GM10847 (cell line): ENCODE measurements around the gene SH3TC1.

Experiments
- POLR2A ChIP-seq: IDR thresholded peaks from 2 replicates; pipeline ENCODE4 v1.6.1; 2011; ENCODE audit not compliant: insufficient read length; ENCODE audit errors: extremely low read depth

Gene SH3TC1

GRCh38 chr4:8211737-8212581 is 12.9 kb downstream of the SH3TC1 start:
- no peak for TF ChIP-seq POLR2A

DNA sequence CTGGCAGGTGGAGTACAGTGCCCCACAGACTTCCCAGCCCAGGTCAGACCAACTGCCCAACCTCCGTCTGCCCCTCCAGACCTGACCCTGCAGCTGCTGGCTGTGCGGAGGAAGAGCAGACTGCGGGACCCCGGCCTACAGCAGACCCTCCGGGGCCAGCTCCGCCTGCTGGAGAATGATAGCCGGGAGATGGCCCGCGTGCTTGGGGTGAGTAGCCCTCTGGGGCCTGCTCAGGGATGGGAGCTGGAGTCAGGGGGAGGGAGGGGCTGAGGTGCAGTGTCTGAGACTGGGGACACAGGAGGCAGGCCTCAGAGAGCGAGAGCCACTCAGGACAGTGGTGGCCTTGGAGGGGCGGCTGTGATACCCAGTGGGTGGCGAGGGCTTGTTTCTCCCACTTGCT is 13.5 kb downstream of the SH3TC1 start:
- TF ChIP-seq POLR2A, result no peak

DNA sequence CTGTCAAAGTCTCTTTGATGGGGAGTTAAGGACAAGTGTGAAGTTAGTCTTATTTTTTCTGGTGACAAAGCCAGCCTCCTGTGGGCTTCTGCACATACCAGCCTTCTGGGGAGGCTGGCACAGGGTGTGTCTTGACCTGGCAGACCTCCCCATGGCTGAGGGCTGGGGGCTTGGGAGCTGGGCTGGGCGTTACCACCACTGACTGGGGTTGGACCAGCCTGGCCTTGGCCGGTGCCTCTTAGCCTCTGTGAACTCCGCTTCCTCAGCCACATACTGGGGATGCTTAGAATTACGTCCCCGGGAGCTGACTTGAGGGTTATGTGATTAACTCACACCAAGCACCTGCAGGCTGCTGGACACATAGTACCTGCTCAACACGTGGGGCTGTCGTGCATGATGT is 14.0 kb downstream of the SH3TC1 start:
- TF ChIP-seq POLR2A, result no peak

GRCh38 chr4:8214136-8214535 is 15.0 kb downstream of the SH3TC1 start:
- TF ChIP-seq POLR2A, result no peak

- TF ChIP-seq POLR2A, result no peak
Measured at GRCh38 chr4:8215001-8215427, 15.9 kb downstream of the SH3TC1 start.

DNA sequence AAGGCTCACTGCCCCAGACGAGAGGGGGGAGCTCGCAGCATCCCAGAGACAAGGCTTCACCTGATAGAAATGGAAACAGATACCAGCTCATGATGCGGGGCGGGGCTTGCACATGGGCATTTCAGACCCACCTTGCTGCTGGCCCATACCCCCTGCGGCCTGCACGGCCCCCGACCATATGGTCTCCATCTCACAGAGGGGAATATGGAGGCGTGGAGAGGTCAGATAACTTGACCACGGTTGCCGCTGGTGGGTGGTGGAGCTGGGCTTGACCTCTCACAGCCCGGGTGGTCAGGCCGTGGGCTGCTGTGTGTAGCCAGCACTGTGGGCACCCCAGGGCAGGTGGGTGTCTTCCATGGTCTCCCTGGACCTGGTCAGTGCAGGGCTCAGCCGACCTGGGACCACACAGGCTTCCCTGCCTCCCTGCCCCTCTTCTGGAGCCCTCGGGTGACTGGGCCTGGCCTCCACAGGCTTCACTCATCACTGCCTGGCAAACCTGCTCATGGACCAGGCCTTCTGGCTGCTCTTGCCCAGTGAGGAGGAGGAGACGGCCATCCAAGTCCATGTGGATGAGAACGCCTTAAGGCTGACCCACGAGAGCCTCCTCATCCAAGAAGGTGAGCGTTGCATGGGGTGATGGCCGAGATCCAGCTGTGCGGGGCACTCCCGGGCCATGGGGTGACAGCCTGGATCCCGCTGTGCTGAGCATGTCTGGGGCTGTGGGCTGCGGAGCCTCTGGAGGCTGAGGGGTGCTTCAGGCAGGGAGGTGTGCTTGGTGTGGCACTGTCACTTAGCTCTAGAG is 16.8 kb downstream of the SH3TC1 start:
- no peak for TF ChIP-seq POLR2A

- TF ChIP-seq POLR2A, result no peak
Measured at GRCh38 chr4:8216443-8217245, 17.6 kb downstream of the SH3TC1 start.

DNA sequence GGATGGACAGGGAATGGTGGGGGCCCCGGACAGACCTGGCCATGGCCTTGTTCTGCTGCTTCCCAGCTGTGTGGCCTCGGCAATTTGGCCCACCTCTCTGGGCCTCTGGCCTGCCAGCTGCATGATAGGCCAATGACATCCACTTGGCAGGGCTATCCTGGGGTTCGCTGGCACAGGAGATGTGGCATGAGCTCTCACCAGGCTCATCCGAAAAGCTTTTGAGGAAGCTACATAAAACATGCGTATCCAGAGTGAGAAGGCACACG is 18.1 kb downstream of the SH3TC1 start:
- no peak for TF ChIP-seq POLR2A

DNA sequence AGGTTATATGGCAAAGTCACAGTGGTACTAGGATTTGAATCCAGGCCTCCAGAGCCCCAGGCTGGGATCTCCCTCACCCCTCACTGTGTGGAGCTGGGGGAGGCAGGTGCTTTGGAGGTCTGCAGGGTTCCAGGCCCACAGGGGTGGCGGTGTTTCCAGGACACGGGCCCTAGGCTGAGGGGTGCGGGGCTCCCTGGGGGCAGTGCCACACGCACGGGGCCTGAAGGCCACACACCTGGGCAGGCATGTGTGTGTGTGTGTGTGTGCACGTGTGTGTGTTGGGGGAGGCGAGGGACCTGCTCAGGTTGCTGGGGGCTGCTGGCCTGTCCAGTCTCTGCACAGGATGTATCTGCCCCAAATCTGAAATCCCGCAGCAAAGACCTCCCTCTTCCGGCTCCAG is 18.8 kb downstream of the SH3TC1 start:
- TF ChIP-seq POLR2A, result no peak

- TF ChIP-seq POLR2A, result no peak
Measured at GRCh38 chr4:8218371-8219031, 19.4 kb downstream of the SH3TC1 start.

DNA sequence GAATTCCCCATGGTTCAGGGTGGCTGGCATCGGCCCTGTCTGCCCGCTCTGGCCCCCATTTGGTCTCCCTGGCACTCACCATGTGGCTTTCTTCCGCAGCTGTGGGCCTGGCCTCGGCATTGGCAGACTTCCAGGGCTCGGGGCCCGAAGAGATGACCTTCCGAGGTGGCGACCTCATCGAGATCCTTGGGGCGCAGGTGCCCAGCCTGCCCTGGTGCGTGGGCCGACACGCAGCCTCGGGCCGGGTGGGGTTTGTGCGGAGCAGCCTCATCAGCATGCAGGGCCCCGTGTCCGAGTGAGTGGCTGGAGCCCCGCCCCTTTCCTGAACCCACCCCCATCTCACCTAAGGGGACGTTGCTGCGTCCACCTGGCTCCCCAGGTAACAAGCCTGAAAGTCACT is 20.1 kb downstream of the SH3TC1 start:
- TF ChIP-seq POLR2A, result no peak

- TF ChIP-seq POLR2A, result no peak
Measured at GRCh38 chr4:8220661-8221450, 21.8 kb downstream of the SH3TC1 start.

DNA sequence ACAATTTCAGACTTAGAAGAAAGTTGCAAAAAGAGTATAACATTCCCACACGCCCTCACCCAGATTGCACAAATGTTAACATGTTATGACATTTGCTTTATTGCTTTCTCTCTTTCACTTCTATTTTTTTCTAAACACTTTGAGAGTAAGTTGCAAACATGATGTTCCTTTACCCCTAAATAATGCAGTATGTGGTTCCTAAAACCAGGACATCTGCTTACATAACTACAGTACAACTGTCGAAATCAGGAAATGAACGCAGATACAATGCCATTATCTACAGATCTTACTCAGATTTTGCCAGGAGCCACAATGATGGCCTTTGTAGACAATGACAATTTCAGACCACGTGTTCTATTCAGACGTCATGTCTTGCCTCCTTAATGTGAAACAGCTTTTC is 22.4 kb downstream of the SH3TC1 start:
- no peak for TF ChIP-seq POLR2A

GRCh38 chr4:8221985-8222384 is 22.9 kb downstream of the SH3TC1 start:
- no peak for TF ChIP-seq POLR2A
